Posterior cingulate gyrus (tissue), 11 donors: ENCODE results near the gene OR4K13.

Experiments used
- DNase-seq, 10 donors: peaks; one replicate each; pipeline versions ENCODE4 v3.0.0 to v3.0.0-alpha.2; 2020 to 2021; ENCODE audit warnings: mixed read lengths in 3 of 10
- intact Hi-C: fragments of 100-400 bp; cut with DNase I; formaldehyde crosslinking; loops from one replicate; pipeline ENCODE4 v1.15.1; 2023

OR4K13 gene

GRCh38 chr14:20035938-20036337 is at the start of gene OR4K13:
Gene OR4K13, minus strand, starts transcription at chr14:20036038. Its CDS starts 1,280 bp downstream, at chr14:20034758.
- DNase-seq, result no peak

GRCh38 chr14:20059745-20060144 is 23.9 kb upstream of the OR4K13 start, which contains the start of gene OR4L1:
Gene OR4L1, plus strand, starts transcription at chr14:20060045. Its CDS starts 0 bp downstream, at chr14:20060045.
- no peak for DNase-seq
- intact Hi-C loops, result no loop called here

More at GRCh38 chr14:20035938-20036337, at the start of gene OR4K13:
- intact Hi-C loops, result no loop called here

GRCh38 chr14:20048202-20048601 is 12.4 kb upstream of the OR4K13 start:
- DNase-seq, result no peak
- intact Hi-C loops, result no loop called here

- intact Hi-C loops, result no loop called here
- DNase-seq, result no peak
Observed at GRCh38 chr14:20044243-20044642, 8.4 kb upstream of the OR4K13 start.

- no peak for DNase-seq
- intact Hi-C loops, result no loop called here
Observed at GRCh38 chr14:20035449-20035848, 389 bp downstream of the OR4K13 start.

GRCh38 chr14:20031058-20031457 is 4.8 kb downstream of the OR4K13 start:
- no peak for DNase-seq
- intact Hi-C loops, result no loop called here

- DNase-seq, result no peak
- intact Hi-C loops, result no loop called here
Observed at GRCh38 chr14:20019257-20019865, 16.5 kb downstream of the OR4K13 start, which contains the start of gene OR4K14. Gene OR4K14, minus strand, starts transcription at chr14:20019307. Its CDS starts 4,114 bp downstream, at chr14:20015193.

GRCh38 chr14:20008156-20008555 is 27.7 kb downstream of the OR4K13 start:
- no peak for DNase-seq
- intact Hi-C loops, result no loop called here

- no peak for DNase-seq
- intact Hi-C loops, result no loop called here
Observed at GRCh38 chr14:20002319-20002718, 33.5 kb downstream of the OR4K13 start.

- intact Hi-C loops, result no loop called here
- no peak for DNase-seq
Observed at GRCh38 chr14:20001863-20002262, 34.0 kb downstream of the OR4K13 start, which contains the start of gene OR4Q2. Gene OR4Q2, plus strand, starts transcription at chr14:20002163.

GRCh38 chr14:19993438-19993837 is 42.4 kb downstream of the OR4K13 start:
- intact Hi-C loops, result no loop called here

More at GRCh38 chr14:19993438-19993837, 42.4 kb downstream of the OR4K13 start:
- DNase-seq, result no peak
